HG03108 (cell line): ENCODE results near the gene COL27A1.

ENCODE experiments used
- ATAC-seq: cut with Tn5 transposase; IDR thresholded peaks from one replicate; pipeline ENCODE4 v1.9.1; 2021; ENCODE audit warnings: moderate library complexity; ENCODE audit not compliant: unreplicated experiment

Gene COL27A1

GRCh38 chr9:114202849-114203248, 47.5 kb downstream of the COL27A1 start:
- ATAC-seq = no peak

- no peak for ATAC-seq
Measured at GRCh38 chr9:114203410-114204140, 48.2 kb downstream of the COL27A1 start.

GRCh38 chr9:114204265-114204664, 48.9 kb downstream of the COL27A1 start:
- no peak for ATAC-seq

- no peak for ATAC-seq
Measured at GRCh38 chr9:114205171-114206015, 50.1 kb downstream of the COL27A1 start.

DNA sequence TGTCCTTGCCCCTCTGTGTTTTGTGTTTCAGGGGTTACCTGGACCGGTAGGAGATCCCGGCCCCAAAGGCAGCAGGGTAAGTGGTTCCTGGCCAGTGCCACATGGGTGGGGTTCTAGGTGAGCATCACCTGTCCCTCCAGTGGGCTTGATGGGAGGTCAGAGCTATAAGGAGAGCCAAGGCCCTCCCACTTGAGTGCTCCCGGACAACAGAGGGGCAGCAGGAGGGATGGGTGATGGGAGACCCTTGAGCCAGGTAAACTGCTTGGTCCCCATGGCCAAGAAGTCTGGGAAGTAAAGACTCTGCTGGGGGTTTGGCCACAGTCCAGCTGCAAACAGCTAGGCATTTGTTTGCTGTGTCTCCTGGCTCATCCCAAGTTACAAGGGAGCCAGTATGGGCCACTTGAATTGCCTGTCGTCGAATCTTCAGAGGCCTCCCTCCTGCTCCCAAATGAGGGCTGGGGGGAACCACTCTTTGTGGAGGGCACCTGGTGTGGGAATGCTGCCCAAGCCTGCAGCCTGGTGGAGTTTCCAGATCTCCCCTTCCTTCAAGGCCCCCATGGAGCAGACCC, 51.0 kb downstream of the COL27A1 start:
- no peak for ATAC-seq

DNA sequence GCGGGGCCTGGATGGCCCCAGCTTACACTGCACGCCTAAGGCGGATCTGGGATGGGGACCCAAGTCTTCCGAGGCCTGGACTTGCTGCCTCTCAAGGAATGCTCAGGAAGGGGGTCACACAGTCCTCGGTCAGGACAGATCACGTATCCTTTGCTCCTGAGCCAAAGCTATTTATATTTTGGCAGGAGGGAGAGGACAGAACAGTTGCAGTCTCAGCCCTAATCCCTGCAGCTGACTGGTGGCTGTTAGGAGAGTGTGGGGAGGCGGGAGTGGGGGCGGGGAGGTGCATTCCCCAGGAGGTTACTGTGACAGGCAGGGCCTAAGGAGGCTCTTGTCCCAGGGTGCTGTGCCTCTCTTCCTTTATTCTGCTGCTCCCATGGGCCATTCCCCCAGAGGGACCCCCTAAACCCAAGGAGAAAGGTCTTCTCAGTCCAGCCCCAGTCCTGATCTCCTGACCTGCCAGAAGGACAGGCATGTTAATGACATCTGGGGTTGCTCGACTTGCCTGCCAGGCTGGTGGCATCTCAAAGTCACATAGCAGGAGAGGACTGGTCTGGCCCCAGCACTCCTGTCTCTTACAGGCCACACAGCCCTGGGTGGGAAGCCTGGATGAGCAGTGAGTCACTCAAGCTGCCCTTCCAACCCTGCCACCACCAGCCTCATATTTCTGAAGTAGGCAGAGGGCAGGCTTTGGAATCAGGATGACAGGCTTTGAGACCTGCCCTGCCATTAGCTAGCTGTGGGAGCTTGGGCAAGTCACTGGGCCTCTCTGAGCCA, 51.9 kb downstream of the COL27A1 start:
- ATAC-seq = no peak

DNA sequence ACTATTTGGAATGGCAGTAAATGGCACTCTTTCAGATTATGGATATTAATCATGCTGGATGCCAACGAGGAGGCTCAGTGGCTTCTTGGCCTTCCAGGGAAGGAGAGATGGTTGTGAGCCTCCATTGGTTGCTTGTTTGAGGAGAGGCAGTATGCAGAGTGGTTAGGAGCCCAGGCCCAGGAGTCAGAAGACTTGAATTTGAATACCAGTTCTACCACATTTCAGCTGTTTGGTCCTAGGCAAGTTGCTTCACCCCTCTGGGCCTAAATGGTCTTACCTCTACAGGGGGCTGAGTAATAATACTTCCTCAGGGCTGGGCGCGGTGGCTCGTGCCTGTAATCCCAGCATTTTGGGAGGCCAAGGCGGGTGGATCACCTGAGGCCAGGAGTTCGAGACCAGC, 52.5 kb downstream of the COL27A1 start:
- no peak for ATAC-seq

GRCh38 chr9:114209151-114209550, 53.8 kb downstream of the COL27A1 start:
- ATAC-seq = no peak

DNA sequence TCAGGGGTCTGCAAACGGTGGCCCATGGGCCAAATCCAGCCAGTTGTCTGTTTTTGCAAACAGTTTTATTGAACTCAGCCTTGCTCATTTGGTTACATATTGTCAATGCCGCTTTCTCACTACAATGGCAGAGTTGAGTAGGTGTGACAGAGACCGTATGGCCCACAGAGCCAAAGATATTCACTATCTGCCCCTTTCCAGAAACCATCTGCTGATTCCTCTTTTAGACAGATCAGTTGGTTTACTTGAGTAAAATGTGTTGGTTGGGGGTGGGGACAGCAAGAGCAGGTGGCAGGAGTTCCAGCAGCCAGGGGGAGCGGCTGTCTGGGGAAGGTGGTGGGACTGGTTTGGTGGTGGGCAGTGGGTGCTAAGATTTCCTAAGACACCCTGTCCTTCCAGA, 54.8 kb downstream of the COL27A1 start:
- ATAC-seq = no peak

DNA sequence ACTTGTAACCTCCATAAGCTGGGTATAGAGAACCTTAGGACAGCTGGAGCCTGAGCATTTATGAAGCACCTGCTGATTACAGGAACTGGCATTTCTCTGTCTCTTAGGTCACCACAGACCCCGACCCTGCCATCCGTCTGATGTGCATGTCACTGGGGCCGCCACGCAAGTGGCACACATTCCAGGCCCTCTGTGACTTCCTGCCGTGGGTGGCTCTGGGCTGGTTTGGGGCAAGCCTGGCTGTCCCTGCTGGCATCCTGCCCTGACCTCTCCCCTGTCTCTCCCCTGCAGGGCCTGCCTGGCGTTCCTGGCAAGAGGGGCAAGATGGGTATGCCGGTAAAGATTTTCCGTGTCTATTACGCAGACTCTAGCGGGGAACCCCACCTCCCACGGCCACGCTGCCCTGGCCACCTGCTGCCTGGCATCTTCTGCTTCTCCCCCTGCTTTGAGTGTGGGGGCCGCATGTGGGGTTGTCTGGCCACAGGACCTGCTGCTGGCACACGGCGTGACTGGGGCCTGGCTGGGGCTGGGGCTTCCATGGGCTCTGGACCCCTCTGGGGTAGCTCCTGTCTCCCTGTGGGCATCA, 55.4 kb downstream of the COL27A1 start:
- ATAC-seq = no peak

DNA sequence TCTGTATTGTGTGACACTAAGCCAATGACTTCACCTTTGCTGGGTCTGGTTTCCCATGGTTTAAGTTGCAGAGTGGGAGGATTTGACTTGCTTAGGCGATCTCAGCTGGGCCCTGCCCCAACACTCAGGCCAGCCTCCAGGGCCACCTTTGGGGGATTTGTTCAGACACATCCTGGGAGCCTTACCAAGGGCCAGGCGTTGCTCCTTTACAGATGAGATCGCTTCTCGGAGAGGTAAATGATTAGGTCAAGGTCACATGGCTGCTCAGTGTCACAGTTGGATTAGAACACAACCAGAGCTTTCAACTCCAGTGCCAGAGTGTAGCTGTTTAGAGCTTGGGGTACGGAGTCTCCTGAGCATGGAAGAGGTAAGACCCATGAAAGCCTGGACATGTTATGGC, 57.5 kb downstream of the COL27A1 start:
- no peak for ATAC-seq

DNA sequence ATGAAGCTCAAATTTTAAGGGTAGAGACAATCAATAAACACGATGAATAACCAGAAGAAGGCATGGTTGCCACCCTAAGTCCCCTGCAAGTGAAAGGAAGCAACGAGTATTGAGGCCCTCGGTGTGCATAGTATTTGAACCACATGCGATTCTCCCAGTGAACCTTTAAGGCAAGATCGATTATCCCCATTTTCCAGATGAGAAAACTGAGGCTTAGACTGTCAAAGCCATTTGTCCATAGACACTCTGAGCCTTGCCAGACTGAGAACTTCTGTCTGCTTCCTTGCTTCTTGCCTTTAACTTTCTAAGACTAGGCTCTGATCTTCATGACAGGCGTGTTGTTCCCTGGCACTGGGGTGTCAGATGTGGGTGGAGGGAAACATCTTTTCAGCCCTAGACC, 58.2 kb downstream of the COL27A1 start:
- no peak for ATAC-seq

DNA sequence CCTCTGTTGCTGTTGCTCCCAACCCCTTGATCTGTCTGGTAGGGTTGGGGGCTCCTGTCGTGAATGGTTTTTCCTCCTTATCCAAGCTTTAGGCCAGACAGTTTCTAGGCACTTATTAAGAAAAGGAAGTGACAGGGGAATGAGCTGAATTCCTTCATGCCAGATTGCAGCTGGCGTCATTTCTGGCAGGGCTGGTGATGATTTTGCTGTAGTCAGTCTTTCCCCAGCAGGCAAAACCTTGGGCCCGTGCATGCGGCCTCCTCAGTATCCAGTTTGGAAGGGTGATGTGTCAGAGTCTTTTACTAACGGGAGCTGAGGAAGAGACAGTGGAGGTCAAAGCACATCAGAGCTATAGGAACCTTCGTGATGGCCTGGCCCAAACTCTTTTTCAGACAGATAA, 58.8 kb downstream of the COL27A1 start:
- ATAC-seq = no peak

- no peak for ATAC-seq
Measured at GRCh38 chr9:114214686-114215414, 59.5 kb downstream of the COL27A1 start.

- no peak for ATAC-seq
Measured at GRCh38 chr9:114216081-114216480, 60.7 kb downstream of the COL27A1 start.

- no peak for ATAC-seq
Measured at GRCh38 chr9:114216976-114217375, 61.6 kb downstream of the COL27A1 start.

- ATAC-seq = no peak
Measured at GRCh38 chr9:114218264-114219120, 63.2 kb downstream of the COL27A1 start.

DNA sequence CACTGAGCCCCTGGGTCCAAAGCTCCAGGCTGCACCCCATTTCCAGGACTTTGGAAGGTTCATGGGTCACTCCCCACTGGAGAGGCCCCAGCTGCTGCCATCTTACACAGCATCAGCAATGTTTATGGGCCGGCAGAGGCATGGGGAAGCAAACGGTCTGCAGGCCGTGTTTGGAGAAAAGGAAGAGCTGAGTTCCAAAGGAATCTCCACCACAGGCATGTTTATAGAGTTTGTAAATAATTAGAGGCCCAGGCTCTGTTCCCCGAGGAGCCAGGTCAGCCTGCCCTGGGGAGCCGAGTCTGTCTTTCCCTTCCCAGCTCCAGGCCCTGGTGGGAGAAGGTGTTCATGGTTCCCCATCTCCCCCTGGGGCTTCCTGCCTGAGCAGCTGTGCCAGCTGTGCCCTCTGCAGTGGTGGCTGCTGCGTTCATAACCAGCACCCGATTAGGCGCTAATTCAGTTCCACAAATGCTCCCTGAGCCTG, 64.8 kb downstream of the COL27A1 start:
- no peak for ATAC-seq
